ENCODE results near the gene MIF4GD. TPM values are rescaled to one million over a fixed set of nuclear protein-coding genes. Genes with fewer than 3 reads are reported as not detected.

Gene MIF4GD
- total and polyA plus RNA-seq, 9 of the 15 experiments (the other 6 are each of a cell fraction or from before 2014, with no cell fraction given), result 11.8 to 63.8 (median 28.1) TPM

GRCh38 chr17:75288770-75289114 lies 17.7 kb upstream of the MIF4GD start (continued):
- TF ChIP-seq TEAD4 (IDR thresholded peaks at IDR 0.05; ENCODE audit: low read length) (no peak), TEAD4 (CRISPR knock-in tag; IDR thresholded peaks at IDR 0.05; ENCODE audit: borderline replicate concordance) (0 out of 2 replicates have a peak, but pooled peaks have one; percentile 64), MGA (IDR thresholded peaks at IDR 0.05) (peak; percentile 59), ZNF280B (CRISPR knock-in tag; IDR thresholded peaks at IDR 0.05) (no peak), ZNF764 (CRISPR knock-in tag; IDR thresholded peaks at IDR 0.05; ENCODE audit: low read depth) (no peak), E2F4 (CRISPR knock-in tag; IDR thresholded peaks at IDR 0.05; ENCODE audit: low read depth) (no peak), TAL1 (IDR thresholded peaks at IDR 0.05) (no peak), ID3 (CRISPR knock-in tag; IDR thresholded peaks at IDR 0.05) (no peak), ID3 (tag; IDR thresholded peaks at IDR 0.05) (peak; percentile 55; the same call in 1 of the 2 replicates), ZNF165 (CRISPR knock-in tag; IDR thresholded peaks at IDR 0.05; ENCODE audit: borderline replicate concordance) (no peak), SMARCE1 (IDR thresholded peaks at IDR 0.05) (0 out of 2 replicates have a peak, but pooled peaks have one; percentile 20)
- TF ChIP-seq, protein P1, sequence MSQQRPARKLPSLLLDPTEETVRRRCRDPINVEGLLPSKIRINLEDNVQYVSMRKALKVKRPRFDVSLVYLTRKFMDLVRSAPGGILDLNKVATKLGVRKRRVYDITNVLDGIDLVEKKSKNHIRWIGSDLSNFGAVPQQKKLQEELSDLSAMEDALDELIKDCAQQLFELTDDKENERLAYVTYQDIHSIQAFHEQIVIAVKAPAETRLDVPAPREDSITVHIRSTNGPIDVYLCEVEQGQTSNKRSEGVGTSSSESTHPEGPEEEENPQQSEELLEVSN (IDR thresholded peaks at IDR 0.05; ENCODE audit: borderline replicate concordance in 1 of 2, extremely low read depth in 1 of 2, insufficient read depth in 1 of 2, insufficient read length in 1 of 2, low read depth in 1 of 2, low read length in 1 of 2, poor library complexity in 1 of 2, severe bottlenecking in 1 of 2), result peak; percentile 51 to 84

Measured in K562 (cell line).